AG09309 (cell line): ENCODE measurements around the gene CPNE4.

ENCODE experiments used
- DNase-seq: peaks from one replicate; pipeline ENCODE4 v3.0.0-alpha.2; 2010; ENCODE audit warnings: low read depth
- H3K4me3 ChIP-seq: 2 replicates; pipeline ENCODE4 v1.5.1; 2011; ENCODE audit warnings: mild to moderate bottlenecking, low read depth, low read length, moderate library complexity; ENCODE audit not compliant: control insufficient read depth
- CTCF ChIP-seq: IDR thresholded peaks from 2 replicates; pipeline ENCODE4 v1.5.1; 2011; ENCODE audit warnings: mild to moderate bottlenecking, low read depth, low read length, inconsistent platforms; ENCODE audit not compliant: insufficient read depth, control insufficient read depth; ENCODE audit errors: missing control alignments

CPNE4 gene

GRCh38 chr3:131922356-131922755 lies 112.5 kb downstream of the CPNE4 start:
- TF ChIP-seq CTCF = no peak
- DNase-seq = no peak
- H3K4me3 ChIP-seq = no peak overlapping the region

- DNase-seq = no peak
- no peak for TF ChIP-seq CTCF
- no peak overlapping the region for H3K4me3 ChIP-seq
These were observed 117.8 kb downstream of the CPNE4 start for GRCh38 chr3:131917006-131917405.

GRCh38 chr3:131914090-131914691 lies 120.6 kb downstream of the CPNE4 start:
- no peak for TF ChIP-seq CTCF
- DNase-seq = no peak
- H3K4me3 ChIP-seq = no peak overlapping the region

GRCh38 chr3:131912255-131912654 lies 122.6 kb downstream of the CPNE4 start:
- no peak overlapping the region for H3K4me3 ChIP-seq
- no peak for DNase-seq
- TF ChIP-seq CTCF = no peak

GRCh38 chr3:131907796-131908195 lies 127.0 kb downstream of the CPNE4 start:
- H3K4me3 ChIP-seq = no peak overlapping the region
- TF ChIP-seq CTCF = no peak
- no peak for DNase-seq

GRCh38 chr3:131903988-131904415 lies 130.8 kb downstream of the CPNE4 start:
- DNase-seq = peak; percentile 94
- no peak overlapping the region for H3K4me3 ChIP-seq
- TF ChIP-seq CTCF = no peak

GRCh38 chr3:131901686-131902085 lies 133.1 kb downstream of the CPNE4 start:
- no peak for DNase-seq
- TF ChIP-seq CTCF = no peak
- no peak overlapping the region for H3K4me3 ChIP-seq
